HepG2 (cell line): ENCODE results near the gene STYXL1. TPM values are rescaled to one million over a fixed set of nuclear protein-coding genes. Genes with fewer than 3 reads are reported as not detected.

Source experiments
- ATAC-seq: fragments of 200-7000 bp; cut with Tn5 transposase; 3 replicates; pipeline ENCODE4 v1.9.1; 2020; ENCODE audit warnings: mild to moderate bottlenecking, moderate library complexity
- BruUV-seq: library from RNA; stranded (reverse); fragments of 400-500 nt; replicated peaks from 2 replicates; lab custom pipeline; 2021; lab: Mats Ljungman, UMichigan
- CTCF ChIA-PET: fragments of 300-600 bp; formaldehyde crosslinking; extraction: SDS; loops from one replicate; lab custom pipeline; 2021; ENCODE audit warnings: low total read pairs, inconsistent platforms, low intra/inter-chr PET ratio; lab: Yijun Ruan, JAX
- POLR2A ChIA-PET: fragments of 350-600 bp; sonication (Branson Sonifier 250); formaldehyde crosslinking; loops from one replicate; lab custom pipeline; 2020; ENCODE audit warnings: antibody characterized with exemption, inconsistent platforms; lab: Yijun Ruan, JAX
- DNase-seq: peaks from one replicate; pipeline ENCODE4 v3.0.0-alpha.2; 2015; ENCODE audit warnings: low spot score
- FAIRE-seq: peaks from 3 replicates; lab custom pipeline; 2011; peaks lifted over from hg19 to GRCh38; lab: Jason Lieb, UNC
- H2AFZ ChIP-seq: one replicate; pipeline ENCODE4 v1.6.1; 2011; ENCODE audit warnings: low read length, inconsistent platforms
- H3K27ac ChIP-seq: fragments of 300-600 bp; 3 replicates; pipeline ENCODE4 v1.8.0; 2011; ENCODE audit warnings: mixed run types, mild to moderate bottlenecking, mixed read lengths, low read length, inconsistent platforms; ENCODE audit not compliant: insufficient read depth; ENCODE audit errors: extremely low read length
- H3K27me3 ChIP-seq, 2 experiments: fragments of 200-600 bp in 1 of 2; 2 replicates in 1 of 2; 3 replicates in 1 of 2; pipeline versions ENCODE4 v1.6.0 to v1.8.0; 2011; ENCODE audit warnings: low read length in 2 of 2, mild to moderate bottlenecking in 2 of 2, moderate library complexity in 2 of 2, inconsistent platforms in 1 of 2; ENCODE audit not compliant: insufficient read depth in 2 of 2, control insufficient read depth in 1 of 2
- H3K36me3 ChIP-seq, 2 experiments: fragments of 200-600 bp in 1 of 2; replicated peaks in 1 of 2; 2 replicates in 1 of 2; 3 replicates in 1 of 2; pipeline versions ENCODE4 v1.5.1 to v1.8.0; 2011; ENCODE audit warnings: low read length in 2 of 2, inconsistent platforms in 1 of 2; ENCODE audit not compliant: insufficient read depth in 2 of 2, control insufficient read depth in 1 of 2
- H3K4me1 ChIP-seq: 2 replicates; pipeline ENCODE4 v1.5.1; 2012; ENCODE audit warnings: low read length, inconsistent platforms; ENCODE audit not compliant: insufficient read depth
- H3K4me2 ChIP-seq: 2 replicates; pipeline ENCODE4 v1.6.0; 2011; ENCODE audit warnings: low read depth, low read length, inconsistent platforms
- H3K4me3 ChIP-seq, 3 experiments: fragments of 200-600 bp in 1 of 3; sonication (generic), shearing (Covaris generic) in 1 of 3; replicated peaks in 1 of 3; 2 replicates each; pipeline ENCODE4 v1.5.1; 2011 to 2016; ENCODE audit warnings: low read length in 3 of 3, inconsistent platforms in 2 of 3, low read depth in 2 of 3, mild to moderate bottlenecking in 2 of 3, control low read depth in 1 of 3, mixed read lengths in 1 of 3; ENCODE audit not compliant: insufficient read depth in 1 of 3
- H3K79me2 ChIP-seq: one replicate; pipeline ENCODE4 v1.6.1; 2011; ENCODE audit warnings: low read length, inconsistent platforms; ENCODE audit not compliant: insufficient read depth
- H3K9ac ChIP-seq: 2 replicates; pipeline ENCODE4 v1.6.0; 2011; ENCODE audit warnings: mild to moderate bottlenecking, low read depth, low read length, inconsistent platforms; ENCODE audit not compliant: insufficient read depth
- H3K9me3 ChIP-seq: 2 replicates; pipeline ENCODE4 v1.5.1; 2012; ENCODE audit warnings: mild to moderate bottlenecking, low read length
- H4K20me1 ChIP-seq: 2 replicates; pipeline ENCODE4 v1.6.0; 2011; ENCODE audit warnings: inconsistent platforms, mild to moderate bottlenecking, low read length, moderate library complexity; ENCODE audit not compliant: insufficient read depth
- CEBPB ChIP-seq: IDR thresholded peaks from 2 replicates; pipeline ENCODE4 v1.6.1; 2011; ENCODE audit warnings: low read depth, low read length, improper control_type of control experiment, borderline replicate concordance
- DPF2 ChIP-seq: sonication (generic); formaldehyde crosslinking; IDR thresholded peaks from 2 replicates; pipeline ENCODE4 v1.4.0; 2020; ENCODE audit warnings: mild to moderate bottlenecking, low read depth, missing genetic modification reagents, borderline replicate concordance
- GABPB1 ChIP-seq: IDR thresholded peaks from 2 replicates; pipeline ENCODE4 v1.6.1; 2016; ENCODE audit warnings: mild to moderate bottlenecking, missing genetic modification reagents, moderate library complexity, missing compliant biosample characterization
- NR0B2 ChIP-seq: sonication (generic); formaldehyde crosslinking; IDR thresholded peaks from 2 replicates; pipeline ENCODE4 v1.4.0; 2020; ENCODE audit warnings: mild to moderate bottlenecking, missing genetic modification reagents
- PREB ChIP-seq: sonication (generic); formaldehyde crosslinking; IDR thresholded peaks from 2 replicates; pipeline ENCODE4 v1.4.0; 2020; ENCODE audit warnings: missing genetic modification reagents
- RARA ChIP-seq: IDR thresholded peaks from 2 replicates; pipeline ENCODE4 v1.6.1; 2016; ENCODE audit warnings: missing genetic modification reagents, missing compliant biosample characterization
- RBM22 ChIP-seq: fragments of 200-400 bp; formaldehyde crosslinking; optimal IDR thresholded peaks from 2 replicates; pipeline ENCODE3; 2017; ENCODE audit warnings: mild to moderate bottlenecking, low read length, moderate library complexity
- RNF219 ChIP-seq: sonication (generic); formaldehyde crosslinking; IDR thresholded peaks from 2 replicates; pipeline ENCODE4 v1.5.0; 2020; ENCODE audit warnings: mild to moderate bottlenecking, missing genetic modification reagents
- SP2 ChIP-seq: sonication (generic); formaldehyde crosslinking; IDR thresholded peaks from 2 replicates; pipeline ENCODE4 v1.5.1; 2020; ENCODE audit warnings: mild to moderate bottlenecking, missing genetic modification reagents
- ZNF567 ChIP-seq: sonication (generic); formaldehyde crosslinking; IDR thresholded peaks from 2 replicates; pipeline ENCODE4 v1.8.1; 2023; ENCODE audit warnings: mild to moderate bottlenecking, missing genetic modification reagents, borderline replicate concordance
- ZNF788 ChIP-seq: sonication (generic); formaldehyde crosslinking; IDR thresholded peaks from 2 replicates; pipeline ENCODE4 v1.5.0; 2020; ENCODE audit warnings: mild to moderate bottlenecking, missing genetic modification reagents, borderline replicate concordance
- ZSCAN25 ChIP-seq: sonication (generic); formaldehyde crosslinking; IDR thresholded peaks from 2 replicates; pipeline ENCODE4 v1.8.0; 2022; ENCODE audit warnings: mild to moderate bottlenecking, missing genetic modification reagents
- WGBS: methylation state at CpG from one replicate; pipeline ENCODE4 v1.1.6; 2017; ENCODE audit warnings: low lambda C conversion rate; 5-methylcytosine and 5-hydroxymethylcytosine counted together
- in situ Hi-C: cut with HindIII; loops from 2 replicates; pipeline ENCODE4 v1.10.0; 2017; ENCODE audit warnings: low pct_unique_long_range_greater_than_20kb; ENCODE audit not compliant: extremely low pct_ligation_motif_present
- intact Hi-C: fragments of 100-400 bp; cut with micrococcal nuclease; formaldehyde crosslinking; loops from one replicate; pipeline ENCODE4 v1.10.0; 2022; ENCODE audit not compliant: unreplicated experiment
- polyA plus RNA-seq, 8 experiments: library from polyadenylated mRNA; depleted of rRNA in 3 of 8; stranded (reverse) in 7 of 8; unstranded in 1 of 8; fragments of >200 nt; fragmentation: Illumina TruSeq in 4 of 8; extraction: Trizol in 4 of 8; gene quantifications; 2 replicates each; pipeline versions ENCODE4 v1.2.1 to v1.2.3, GENCODE V29; 2011 to 2016; ENCODE audit warnings: low read depth in 4 of 8, missing spikeins in 1 of 8, mixed read lengths in 1 of 8; ENCODE audit not compliant: insufficient read depth in 1 of 8
- total RNA-seq, 5 experiments: library from RNA; depleted of rRNA; stranded (reverse); fragments of >200 nt; fragmentation: Illumina TruSeq; extraction: Trizol; gene quantifications; 2 replicates each; pipeline ENCODE4 v1.2.3, GENCODE V29; 2016; ENCODE audit warnings: low read depth in 1 of 5

STYXL1 gene
- total and polyA plus RNA-seq, 2 of the 13 experiments (the other 11 are each of a cell fraction or from before 2014, with no cell fraction given) = 23.9 to 38.3 TPM

- TF ChIP-seq ZNF788 (CRISPR knock-in tag) (no peak), RBM22 (peak; percentile 31), ZSCAN25 (CRISPR knock-in tag) (no peak), RNF219 (CRISPR knock-in tag) (no peak), NR0B2 (CRISPR knock-in tag) (no peak), SP2 (CRISPR knock-in tag) (no peak), RARA (CRISPR knock-in tag) (no peak), GABPB1 (CRISPR knock-in tag) (no peak), DPF2 (CRISPR knock-in tag) (no peak)
Measured at GRCh38 chr7:75953431-75953830, 94.4 kb downstream of the STYXL1 start (continued).

GRCh38 chr7:75951506-75951905 lies 96.3 kb downstream of the STYXL1 start:
- POLR2A ChIA-PET = interaction anchor here (0.6 kb wide), 1 partner anchor 36 kb away, joined by 3 read pairs; no protein-coding TSS in a partner anchor
- CTCF ChIA-PET = no interaction called here
- H3K4me1 ChIP-seq = peaks cover 63% of the 10 kb centered on the region
- TF ChIP-seq ZNF567 = no peak
- peak; percentile 34; the same call in 1 of the 2 replicates for TF ChIP-seq CEBPB
- no peak for TF ChIP-seq PREB (CRISPR knock-in tag)

More at GRCh38 chr7:75951506-75951905, 96.3 kb downstream of the STYXL1 start:
- H3K36me3 ChIP-seq = peaks cover 22 to 56% of the 10 kb centered on the region in 2 experiments
- H2AFZ ChIP-seq = no peak overlapping the region
- H3K27ac ChIP-seq = no peak overlapping the region
- in situ Hi-C loops (no loop called here), intact Hi-C loops (no loop called here)
- DNase-seq (peak; percentile 33), ATAC-seq (peak; percentile 15; the same call in 2 of the 3 replicates), FAIRE-seq (peak; percentile 73)
- no TSS peak for BruUV-seq
- H3K4me2 ChIP-seq = no peak overlapping the region
- no peak overlapping the region for H3K4me3 ChIP-seq
- no peak overlapping the region for H3K9ac ChIP-seq
- no peaks in the 10 kb centered on the region for H3K9me3 ChIP-seq
- H4K20me1 ChIP-seq = peaks cover 69% of the 10 kb centered on the region
- 68% methylated on average over 5 of the region's 5 CpGs for WGBS
- H3K79me2 ChIP-seq = peaks cover 56% of the 10 kb centered on the region
- no peaks in the 10 kb centered on the region for H3K27me3 ChIP-seq
